Thyroid gland (tissue), 4 donors: Measurements from ENCODE around the gene CPA2. TPM values are rescaled to one million over a fixed set of nuclear protein-coding genes. Genes with fewer than 3 reads are reported as not detected.
"Not testable (repeated sequence)": the region's sequence is repeated elsewhere in the genome, so short reads cannot be mapped to it uniquely, and the experiment has no call there.

Experiments
- DNase-seq, 2 donors: peaks; one replicate each; pipeline ENCODE4 v3.0.0-alpha.2; 2019
- H3K27ac ChIP-seq, 3 donors: fragments of 200-600 bp; sonication (generic); 1 replicate in 2 of 3; 2 replicates in 1 of 3; pipeline ENCODE4 v1.5.1; 2016 to 2019; ENCODE audit warnings: mild to moderate bottlenecking in 1 of 3, moderate library complexity in 1 of 3
- H3K27me3 ChIP-seq: fragments of 200-600 bp; sonication (generic); one replicate; pipeline ENCODE4 v1.5.1; 2019
- H3K36me3 ChIP-seq, 2 donors: fragments of 200-600 bp; sonication (generic); one replicate each; pipeline ENCODE4 v1.5.1; 2016 to 2019
- H3K4me1 ChIP-seq, 2 donors: fragments of 200-600 bp; sonication (generic); one replicate each; pipeline ENCODE4 v1.5.1; 2017 to 2019
- H3K4me3 ChIP-seq, 3 donors: fragments of 200-600 bp; sonication (generic); replicated peaks in 1 of 3; 1 replicate in 2 of 3; 2 replicates in 1 of 3; pipeline ENCODE4 v1.5.1; 2016; ENCODE audit warnings: mild to moderate bottlenecking in 1 of 3
- H3K9me3 ChIP-seq: fragments of 200-600 bp; sonication (generic); one replicate; pipeline ENCODE4 v1.5.1; 2017
- POLR2A ChIP-seq, 2 donors: fragments of 450-650 bp; IDR thresholded peaks; one replicate each; pipeline ENCODE4 v1.6.1; 2017; ENCODE audit warnings: antibody characterized with exemption in 2 of 2, mild to moderate bottlenecking in 2 of 2, moderate library complexity in 1 of 2
- WGBS, 2 donors: methylation state at CpG; one replicate each; pipeline ENCODE4 v1.1.5; 2017; 5-methylcytosine and 5-hydroxymethylcytosine counted together
- intact Hi-C: fragments of 100-400 bp; cut with DNase I; formaldehyde crosslinking; loops from one replicate; pipeline ENCODE4 v1.15.1; 2023
- total RNA-seq, 4 donors: library from RNA; depleted of rRNA; stranded (reverse); fragments of >200 nt; gene quantifications; one replicate each; pipeline ENCODE4 v1.2.3, GENCODE V29; 2016
- TF ChIP-seq, protein P1 (sequence below), 6 experiments: fragments of 200-600 bp in 3 of 6; fragments of 450-650 bp in 3 of 6; sonication (generic) in 3 of 6; IDR thresholded peaks; one replicate each; pipeline ENCODE4 v1.5.1; 2016 to 2019; ENCODE audit warnings: antibody characterized with exemption in 6 of 6, mild to moderate bottlenecking in 2 of 6, inconsistent platforms in 1 of 6, moderate library complexity in 1 of 6

The CPA2 gene
- total RNA-seq, 4 donors from 2014 or later, result not detected

DNA sequence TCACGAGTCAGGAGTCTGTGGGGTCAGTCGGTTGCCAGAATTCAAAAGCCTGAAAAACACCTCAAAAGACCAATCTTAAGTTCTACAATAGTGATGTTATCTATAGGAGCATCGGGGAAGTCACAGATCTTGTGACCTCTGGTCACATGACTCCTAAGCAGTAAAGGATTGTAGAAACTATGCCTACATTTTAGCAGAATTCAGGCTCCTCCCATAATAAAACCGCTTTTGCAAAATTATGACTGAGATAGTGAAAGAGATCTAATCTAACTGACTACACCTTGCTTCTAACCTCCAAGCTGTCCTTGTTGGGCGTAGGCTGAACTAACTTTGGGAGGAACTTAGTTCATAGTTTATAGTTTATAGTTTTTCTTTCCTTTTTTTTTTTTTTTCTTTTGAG lies 42.5 kb upstream of the CPA2 start:
- WGBS, 2 donors, result 83 to 84% methylated on average over 5 of the region's 5 CpGs
- H3K4me3 ChIP-seq, result no peak overlapping the region
- H3K36me3 ChIP-seq, result no peaks in the 10 kb centered on the region
- H3K27me3 ChIP-seq, result no peaks in the 10 kb centered on the region
- no peak overlapping the region for H3K27ac ChIP-seq
- no peak for DNase-seq
- peaks cover 0 to 10% of the 10 kb centered on the region in 2 donors for H3K4me1 ChIP-seq
- TF ChIP-seq POLR2A (IDR thresholded peaks at IDR 0.05), result no peak
- TF ChIP-seq, protein P1, sequence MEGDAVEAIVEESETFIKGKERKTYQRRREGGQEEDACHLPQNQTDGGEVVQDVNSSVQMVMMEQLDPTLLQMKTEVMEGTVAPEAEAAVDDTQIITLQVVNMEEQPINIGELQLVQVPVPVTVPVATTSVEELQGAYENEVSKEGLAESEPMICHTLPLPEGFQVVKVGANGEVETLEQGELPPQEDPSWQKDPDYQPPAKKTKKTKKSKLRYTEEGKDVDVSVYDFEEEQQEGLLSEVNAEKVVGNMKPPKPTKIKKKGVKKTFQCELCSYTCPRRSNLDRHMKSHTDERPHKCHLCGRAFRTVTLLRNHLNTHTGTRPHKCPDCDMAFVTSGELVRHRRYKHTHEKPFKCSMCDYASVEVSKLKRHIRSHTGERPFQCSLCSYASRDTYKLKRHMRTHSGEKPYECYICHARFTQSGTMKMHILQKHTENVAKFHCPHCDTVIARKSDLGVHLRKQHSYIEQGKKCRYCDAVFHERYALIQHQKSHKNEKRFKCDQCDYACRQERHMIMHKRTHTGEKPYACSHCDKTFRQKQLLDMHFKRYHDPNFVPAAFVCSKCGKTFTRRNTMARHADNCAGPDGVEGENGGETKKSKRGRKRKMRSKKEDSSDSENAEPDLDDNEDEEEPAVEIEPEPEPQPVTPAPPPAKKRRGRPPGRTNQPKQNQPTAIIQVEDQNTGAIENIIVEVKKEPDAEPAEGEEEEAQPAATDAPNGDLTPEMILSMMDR (IDR thresholded peaks at IDR 0.05), result no peak
- intact Hi-C loops, result no loop called here
- no peaks in the 10 kb centered on the region for H3K9me3 ChIP-seq

DNA sequence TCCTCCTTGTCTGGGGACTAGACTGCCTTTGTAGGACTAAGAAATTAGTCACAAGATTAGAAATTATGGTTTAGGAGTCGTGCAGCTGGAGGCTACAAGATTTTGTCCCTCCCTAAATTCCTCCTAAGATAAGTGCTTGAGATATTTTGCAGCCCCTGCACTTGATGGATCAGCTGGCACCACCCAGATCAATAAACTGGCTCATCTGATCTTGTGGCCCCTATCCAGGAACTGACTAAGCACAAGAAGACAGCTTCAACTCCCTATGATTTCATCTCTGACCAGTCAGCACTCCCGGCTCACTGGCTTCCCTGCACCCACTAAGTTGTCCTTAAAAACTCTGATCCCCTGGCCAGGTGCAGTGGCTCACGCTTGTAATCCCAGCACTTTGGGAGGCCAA lies 41.7 kb upstream of the CPA2 start:
- H3K27ac ChIP-seq, H3K4me3 ChIP-seq, H3K9me3 ChIP-seq, H3K27me3 ChIP-seq, H3K4me1 ChIP-seq, intact Hi-C loops, DNase-seq, H3K36me3 ChIP-seq: not testable (repeated sequence)
- 85 to 90% methylated on average over 3 of the region's 3 CpGs for WGBS, 2 donors

DNA sequence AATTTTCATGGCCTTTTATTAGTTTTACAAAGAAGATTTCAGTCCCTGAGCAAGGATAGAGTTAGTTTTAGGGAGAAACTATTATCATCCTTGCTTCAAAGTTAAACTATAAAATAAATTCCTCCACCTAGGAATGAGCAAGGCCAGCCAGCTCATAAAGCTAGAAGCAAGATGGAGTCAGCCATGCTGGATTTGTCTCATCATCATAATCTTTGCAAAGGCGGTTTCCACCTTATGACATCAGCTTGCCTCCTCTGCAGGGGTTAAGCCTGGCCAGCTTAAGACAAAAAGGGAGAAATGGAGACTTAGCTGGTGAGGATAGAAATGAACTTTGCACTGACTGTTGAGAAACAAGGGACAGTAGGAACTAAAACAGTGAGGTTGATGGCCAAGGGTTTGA lies 40.3 kb upstream of the CPA2 start:
- Histone ChIP-seq H3K4me3 (no peak overlapping the region), H3K4me1 (peaks cover 0 to 10% of the 10 kb centered on the region in 2 donors), H3K27me3 (no peaks in the 10 kb centered on the region), H3K36me3 (no peaks in the 10 kb centered on the region), H3K27ac (no peak overlapping the region), H3K9me3 (no peaks in the 10 kb centered on the region)
- 96 to 97% methylated on average over 1 of the region's 1 CpG for WGBS, 2 donors
- no peak for TF ChIP-seq POLR2A (IDR thresholded peaks at IDR 0.05)
- TF ChIP-seq, protein P1 (IDR thresholded peaks at IDR 0.05), result no peak
- intact Hi-C loops, result no loop called here
- no peak for DNase-seq

DNA sequence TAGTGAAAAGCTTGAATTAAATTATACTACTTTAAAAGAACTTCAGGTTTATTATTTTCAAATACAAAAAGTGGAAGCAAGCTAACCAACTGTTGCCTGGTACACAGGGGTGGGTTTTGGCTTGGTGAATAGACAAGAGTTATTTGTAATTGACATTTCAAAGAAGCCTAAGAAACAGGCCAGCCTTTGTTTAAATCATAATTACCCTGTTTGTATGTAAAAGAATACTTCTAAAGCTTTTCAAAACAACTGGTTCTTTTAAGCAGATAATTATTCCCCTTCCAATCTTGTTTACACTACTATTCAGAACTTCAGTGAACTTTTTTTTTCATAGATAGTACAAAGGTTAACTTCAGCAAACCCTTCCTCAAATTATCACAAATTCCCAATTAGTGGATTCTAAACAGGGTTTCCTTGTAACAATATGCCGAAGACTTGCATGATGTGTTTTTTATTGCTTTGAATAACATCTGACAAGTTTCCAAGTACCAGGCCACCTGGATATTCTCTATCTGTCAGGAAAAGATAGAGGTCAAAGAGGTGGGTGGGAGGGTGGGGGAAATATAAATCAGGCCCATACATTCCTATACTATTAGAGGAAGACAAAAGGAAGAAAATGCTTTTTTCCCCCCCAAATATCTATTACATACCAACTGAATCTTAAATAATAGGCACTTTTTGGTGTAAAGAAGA lies 38.6 kb upstream of the CPA2 start:
- intact Hi-C loops, result no loop called here
- 63 to 64% methylated on average over 1 of the region's 1 CpG for WGBS, 2 donors
- Histone ChIP-seq H3K36me3 (no peaks in the 10 kb centered on the region), H3K27ac (no peak overlapping the region), H3K4me1 (peaks cover 0 to 10% of the 10 kb centered on the region in 2 donors), H3K27me3 (no peaks in the 10 kb centered on the region), H3K4me3 (no peak overlapping the region), H3K9me3 (no peaks in the 10 kb centered on the region)
- TF ChIP-seq POLR2A (IDR thresholded peaks at IDR 0.05), result no peak
- TF ChIP-seq, protein P1 (IDR thresholded peaks at IDR 0.05), result no peak
- no peak for DNase-seq

DNA sequence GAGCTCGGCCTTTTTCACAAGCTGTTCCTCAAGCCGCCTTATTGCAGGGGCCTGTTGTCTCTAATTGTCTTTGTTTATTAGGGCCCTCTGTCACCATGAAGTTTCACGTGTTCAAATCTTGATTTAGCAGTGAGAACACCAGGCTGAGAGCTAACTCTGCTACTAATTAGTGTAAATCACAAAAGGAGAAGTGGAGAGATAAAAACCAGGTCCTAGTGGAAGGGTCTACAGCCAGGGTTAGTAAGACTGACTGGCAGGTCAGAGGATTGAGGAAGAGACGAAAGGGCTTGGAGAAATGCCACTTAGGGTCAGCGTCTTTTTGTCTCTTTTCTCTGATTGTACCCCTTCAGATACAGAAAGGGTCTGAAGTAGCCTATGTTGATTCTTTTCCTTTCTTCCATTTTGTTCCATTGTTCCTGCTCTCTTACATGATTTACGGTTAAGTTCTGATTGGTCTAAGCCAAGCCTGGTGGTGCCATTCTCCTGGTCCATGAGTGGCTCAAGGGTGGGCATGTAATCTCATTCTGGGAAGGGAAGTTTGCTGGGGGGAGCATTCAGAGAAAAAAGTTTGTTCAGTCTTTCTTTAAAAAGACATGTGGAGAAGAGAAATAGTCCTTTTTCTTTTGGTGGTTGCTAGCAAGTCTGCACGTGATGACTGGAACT lies 37.7 kb upstream of the CPA2 start:
- intact Hi-C loops, result no loop called here
- 88 to 89% methylated on average over 7 of the region's 7 CpGs for WGBS, 2 donors
- H3K4me3 ChIP-seq, result no peak overlapping the region
- no peaks in the 10 kb centered on the region for H3K36me3 ChIP-seq
- no peak for DNase-seq
- no peak overlapping the region for H3K27ac ChIP-seq
- H3K4me1 ChIP-seq, result peaks cover 0 to 10% of the 10 kb centered on the region in 2 donors
- TF ChIP-seq, protein P1 (IDR thresholded peaks at IDR 0.05), result no peak
- no peak for TF ChIP-seq POLR2A (IDR thresholded peaks at IDR 0.05)
- no peaks in the 10 kb centered on the region for H3K9me3 ChIP-seq
- H3K27me3 ChIP-seq, result no peaks in the 10 kb centered on the region

GRCh38 chr7:130229981-130230380 lies 36.7 kb upstream of the CPA2 start:
- 95 to 100% methylated on average over 1 to 12 of the region's 28 CpGs for WGBS, 2 donors

More at GRCh38 chr7:130229981-130230380, 36.7 kb upstream of the CPA2 start:
- H3K4me1 ChIP-seq, H3K9me3 ChIP-seq, intact Hi-C loops, H3K27me3 ChIP-seq, DNase-seq, H3K27ac ChIP-seq, H3K4me3 ChIP-seq, H3K36me3 ChIP-seq: not testable (repeated sequence)
